DND-41 (cell line): Measurements from ENCODE around the gene ZFPM1.

ENCODE experiments used
- ATAC-seq: fragments of 200-7000 bp; cut with Tn5 transposase; 3 replicates; pipeline ENCODE4 v1.9.1; 2021; ENCODE audit warnings: low read depth; ENCODE audit not compliant: insufficient read depth
- DNase-seq: peaks from one replicate; pipeline ENCODE4 v3.0.0-alpha.2; 2020
- H2AFZ ChIP-seq: 2 replicates; pipeline ENCODE4 v1.6.0; 2012; ENCODE audit warnings: low read depth, low read length
- H3K27ac ChIP-seq: 2 replicates; pipeline ENCODE4 v1.5.1; 2012; ENCODE audit warnings: low read length, inconsistent platforms
- H3K27me3 ChIP-seq: fragments of 200-600 bp; sonication (generic); 2 replicates; pipeline ENCODE4 v1.6.0; 2012; ENCODE audit warnings: low read length, mild to moderate bottlenecking, inconsistent platforms; ENCODE audit not compliant: insufficient read depth, poor library complexity
- H3K36me3 ChIP-seq: 2 replicates; pipeline ENCODE4 v1.5.1; 2012; ENCODE audit warnings: low read length, inconsistent platforms; ENCODE audit not compliant: insufficient read depth
- H3K4me1 ChIP-seq: 2 replicates; pipeline ENCODE4 v1.5.1; 2012; ENCODE audit warnings: mild to moderate bottlenecking, low read length; ENCODE audit not compliant: insufficient read depth
- H3K4me2 ChIP-seq: 2 replicates; pipeline ENCODE4 v1.6.0; 2012; ENCODE audit warnings: mild to moderate bottlenecking, moderate library complexity, low read length, inconsistent platforms; ENCODE audit not compliant: insufficient read depth
- H3K4me3 ChIP-seq, 2 experiments: fragments of 200-600 bp in 1 of 2; shearing (Covaris generic) in 1 of 2; 2 replicates each; pipeline ENCODE4 v1.5.1; 2012 to 2016; ENCODE audit warnings: inconsistent platforms in 2 of 2, low read length in 2 of 2, mild to moderate bottlenecking in 2 of 2, low read depth in 1 of 2, moderate library complexity in 1 of 2
- H3K79me2 ChIP-seq: 2 replicates; pipeline ENCODE4 v1.6.0; 2012; ENCODE audit warnings: low read length, inconsistent platforms; ENCODE audit not compliant: insufficient read depth
- H3K9ac ChIP-seq: 2 replicates; pipeline ENCODE4 v1.6.0; 2012; ENCODE audit warnings: low read depth, mild to moderate bottlenecking, inconsistent platforms, low read length, moderate library complexity
- H3K9me3 ChIP-seq: 2 replicates; pipeline ENCODE4 v1.5.1; 2012; ENCODE audit warnings: low read length, moderate library complexity, mild to moderate bottlenecking, inconsistent platforms; ENCODE audit not compliant: insufficient read depth, severe bottlenecking
- H4K20me1 ChIP-seq: 2 replicates; pipeline ENCODE4 v1.6.0; 2012; ENCODE audit warnings: low read length; ENCODE audit not compliant: insufficient read depth
- EZH2 ChIP-seq: IDR thresholded peaks from 3 replicates; pipeline ENCODE4 v1.6.1; 2012; ENCODE audit warnings: borderline replicate concordance, low read depth, mild to moderate bottlenecking, moderate library complexity, low read length, inconsistent platforms; ENCODE audit not compliant: severe bottlenecking
- TF ChIP-seq, protein P1 (sequence below): IDR thresholded peaks from 2 replicates; pipeline ENCODE4 v1.5.1; 2012; ENCODE audit warnings: borderline replicate concordance, low read length, moderate library complexity, mild to moderate bottlenecking; ENCODE audit not compliant: poor library complexity, severe bottlenecking; ENCODE audit errors: extremely low read depth

ZFPM1 gene

DNA sequence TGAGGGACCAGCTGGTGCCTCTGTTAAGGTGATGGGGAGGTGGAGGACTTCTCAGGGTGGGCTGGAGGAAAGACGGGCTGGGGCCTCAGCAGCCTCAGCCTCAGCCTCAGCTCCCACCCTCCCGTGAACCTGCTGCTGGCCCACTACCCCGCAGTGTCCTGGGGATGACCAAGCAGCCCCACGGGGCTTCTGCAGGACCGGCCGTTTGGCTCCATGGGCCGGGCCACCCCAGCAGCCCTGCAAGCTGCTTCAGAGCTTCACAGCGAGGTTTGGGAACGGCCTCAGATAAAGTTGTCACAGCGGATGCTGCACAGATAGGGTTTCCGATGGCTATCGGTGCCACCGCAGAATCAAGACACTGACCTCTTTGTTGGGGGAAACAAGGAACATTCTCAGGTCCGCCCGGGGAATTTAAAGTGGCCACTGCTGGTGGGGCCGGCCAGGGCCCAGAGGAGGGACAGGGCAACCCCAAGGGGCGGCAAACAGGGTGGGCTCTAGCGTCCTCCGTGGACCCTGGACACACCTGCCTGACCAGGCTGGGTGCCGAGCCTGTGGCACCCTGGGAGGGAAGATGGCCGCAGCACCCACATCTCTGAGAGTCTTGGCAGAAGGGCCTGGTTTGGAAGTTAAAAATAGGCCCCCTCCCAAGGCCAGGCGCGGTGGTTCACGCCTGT lies 69.3 kb downstream of the ZFPM1 start:
- no peak for DNase-seq

DNA sequence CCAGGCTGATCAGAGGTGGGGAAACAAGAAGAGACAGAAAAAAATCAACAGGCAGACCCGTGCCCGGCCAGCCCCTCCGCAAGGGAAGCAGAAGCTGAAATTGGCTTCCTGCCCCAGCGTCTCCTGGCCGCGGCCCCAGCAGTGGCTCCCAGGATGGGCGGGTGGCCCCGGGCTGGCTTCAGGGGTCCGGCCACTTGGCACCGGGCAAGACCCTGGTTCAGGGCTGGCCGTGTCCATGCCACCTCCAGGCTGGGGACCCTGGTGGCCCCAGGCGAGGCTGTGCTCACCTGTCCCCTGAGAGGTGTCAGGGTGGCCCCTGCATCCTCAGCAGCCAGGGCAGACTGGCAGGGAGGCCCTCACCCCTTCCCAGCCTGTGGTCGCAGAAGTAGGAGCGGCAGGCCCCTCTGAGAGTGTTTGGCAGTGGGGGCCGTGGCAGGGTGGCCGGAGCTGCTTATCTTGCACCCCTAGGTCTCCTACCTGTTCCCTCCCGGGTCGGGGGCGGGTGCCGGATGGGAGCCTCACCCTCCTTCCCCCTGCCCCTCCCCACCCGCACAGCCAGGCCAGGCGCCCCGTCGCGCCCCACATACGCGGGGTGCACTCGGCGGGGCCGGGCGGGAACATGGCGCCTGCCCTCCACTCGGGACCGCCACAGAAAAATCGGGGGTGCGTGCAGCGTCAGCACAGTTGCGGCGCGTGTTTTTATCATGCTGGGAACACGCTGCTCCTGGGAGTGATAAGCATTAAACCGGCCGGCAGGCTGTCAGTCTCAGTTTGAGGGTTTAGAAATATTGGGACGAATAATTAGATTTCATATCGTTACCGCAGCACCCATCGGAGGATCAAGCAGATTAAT lies 70.5 kb downstream of the ZFPM1 start:
- no peaks in the 10 kb centered on the region for H3K36me3 ChIP-seq
- no peak overlapping the region for H3K4me3 ChIP-seq
- DNase-seq = no peak
- no peak overlapping the region for H2AFZ ChIP-seq
- H3K4me1 ChIP-seq = no peaks in the 10 kb centered on the region
- H3K27me3 ChIP-seq = no peaks in the 10 kb centered on the region
- H3K9ac ChIP-seq = no peak overlapping the region
- H3K79me2 ChIP-seq = no peaks in the 10 kb centered on the region
- TF ChIP-seq, protein P1, sequence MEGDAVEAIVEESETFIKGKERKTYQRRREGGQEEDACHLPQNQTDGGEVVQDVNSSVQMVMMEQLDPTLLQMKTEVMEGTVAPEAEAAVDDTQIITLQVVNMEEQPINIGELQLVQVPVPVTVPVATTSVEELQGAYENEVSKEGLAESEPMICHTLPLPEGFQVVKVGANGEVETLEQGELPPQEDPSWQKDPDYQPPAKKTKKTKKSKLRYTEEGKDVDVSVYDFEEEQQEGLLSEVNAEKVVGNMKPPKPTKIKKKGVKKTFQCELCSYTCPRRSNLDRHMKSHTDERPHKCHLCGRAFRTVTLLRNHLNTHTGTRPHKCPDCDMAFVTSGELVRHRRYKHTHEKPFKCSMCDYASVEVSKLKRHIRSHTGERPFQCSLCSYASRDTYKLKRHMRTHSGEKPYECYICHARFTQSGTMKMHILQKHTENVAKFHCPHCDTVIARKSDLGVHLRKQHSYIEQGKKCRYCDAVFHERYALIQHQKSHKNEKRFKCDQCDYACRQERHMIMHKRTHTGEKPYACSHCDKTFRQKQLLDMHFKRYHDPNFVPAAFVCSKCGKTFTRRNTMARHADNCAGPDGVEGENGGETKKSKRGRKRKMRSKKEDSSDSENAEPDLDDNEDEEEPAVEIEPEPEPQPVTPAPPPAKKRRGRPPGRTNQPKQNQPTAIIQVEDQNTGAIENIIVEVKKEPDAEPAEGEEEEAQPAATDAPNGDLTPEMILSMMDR = no peak
- no peak for TF ChIP-seq EZH2
- no peaks in the 10 kb centered on the region for H3K9me3 ChIP-seq
- no peak overlapping the region for H3K4me2 ChIP-seq
- peaks cover 5% of the 10 kb centered on the region; the same call in 1 of the 2 replicates for H4K20me1 ChIP-seq
- no peak for ATAC-seq
- no peak overlapping the region for H3K27ac ChIP-seq

More for the DNA sequence above, 69.3 kb downstream of the ZFPM1 start:
- H4K20me1 ChIP-seq = peaks cover 5% of the 10 kb centered on the region; the same call in 1 of the 2 replicates
- no peaks in the 10 kb centered on the region for H3K79me2 ChIP-seq
- H3K4me1 ChIP-seq = no peaks in the 10 kb centered on the region
- H3K9ac ChIP-seq = no peak overlapping the region
- no peak overlapping the region for H3K27ac ChIP-seq
- no peak overlapping the region for H3K4me3 ChIP-seq
- ATAC-seq = no peak
- no peaks in the 10 kb centered on the region for H3K27me3 ChIP-seq
- no peaks in the 10 kb centered on the region for H3K9me3 ChIP-seq
- no peak overlapping the region for H3K4me2 ChIP-seq
- H2AFZ ChIP-seq = no peak overlapping the region
- no peaks in the 10 kb centered on the region for H3K36me3 ChIP-seq
- TF ChIP-seq, protein P1 = no peak
- no peak for TF ChIP-seq EZH2

DNA sequence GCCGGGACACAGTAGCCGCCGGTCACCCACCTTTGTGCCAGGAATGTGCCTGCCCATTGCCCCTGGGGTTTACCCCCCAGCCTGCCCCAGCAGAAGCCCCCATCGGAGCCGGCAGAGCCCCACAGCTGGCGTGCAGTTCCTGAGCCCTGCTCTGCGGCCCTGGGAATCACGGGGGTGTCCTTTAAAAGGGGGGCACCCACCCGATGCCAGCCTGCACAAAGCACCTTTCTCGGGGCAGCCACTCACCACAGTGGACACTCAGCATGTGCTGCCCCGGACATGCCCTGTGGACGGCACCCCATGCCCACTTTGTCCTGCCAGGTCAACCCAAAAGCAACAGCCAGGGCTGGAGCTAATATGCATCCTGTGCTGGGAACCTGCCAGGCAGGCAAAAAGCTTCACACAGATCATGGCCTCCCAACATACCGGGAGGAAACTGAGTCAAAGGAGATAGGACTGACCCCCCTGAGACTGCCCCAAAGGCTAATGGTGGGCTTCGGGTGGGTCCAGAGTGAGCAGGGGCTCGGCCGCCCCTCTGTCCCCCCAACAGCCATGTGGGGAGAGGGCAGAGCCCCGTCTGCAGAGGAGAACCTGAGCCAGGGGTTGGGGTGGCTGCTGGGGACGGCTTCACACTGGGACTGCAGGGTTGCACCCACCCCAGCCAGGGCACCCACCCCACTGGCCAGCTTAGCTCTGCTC lies 71.3 kb downstream of the ZFPM1 start:
- no peak overlapping the region for H3K27ac ChIP-seq
- no peak overlapping the region for H3K4me2 ChIP-seq
- no peak for TF ChIP-seq EZH2
- TF ChIP-seq, protein P1 = no peak
- no peak overlapping the region for H3K4me3 ChIP-seq
- ATAC-seq (no peak), DNase-seq (no peak)
- no peaks in the 10 kb centered on the region for H3K9me3 ChIP-seq
- H4K20me1 ChIP-seq = peaks cover 5% of the 10 kb centered on the region; the same call in 1 of the 2 replicates
- H2AFZ ChIP-seq = no peak overlapping the region
- no peak overlapping the region for H3K9ac ChIP-seq
- H3K79me2 ChIP-seq = no peaks in the 10 kb centered on the region
- no peaks in the 10 kb centered on the region for H3K27me3 ChIP-seq
- H3K4me1 ChIP-seq = no peaks in the 10 kb centered on the region
- H3K36me3 ChIP-seq = no peaks in the 10 kb centered on the region
